GM19328 (cell line): ENCODE results near the gene KAZN.

ENCODE experiments used
- ATAC-seq: cut with Tn5 transposase; IDR thresholded peaks from one replicate; pipeline ENCODE4 v1.9.1; 2021; ENCODE audit warnings: mild to moderate bottlenecking, moderate library complexity; ENCODE audit not compliant: unreplicated experiment

The KAZN gene

DNA sequence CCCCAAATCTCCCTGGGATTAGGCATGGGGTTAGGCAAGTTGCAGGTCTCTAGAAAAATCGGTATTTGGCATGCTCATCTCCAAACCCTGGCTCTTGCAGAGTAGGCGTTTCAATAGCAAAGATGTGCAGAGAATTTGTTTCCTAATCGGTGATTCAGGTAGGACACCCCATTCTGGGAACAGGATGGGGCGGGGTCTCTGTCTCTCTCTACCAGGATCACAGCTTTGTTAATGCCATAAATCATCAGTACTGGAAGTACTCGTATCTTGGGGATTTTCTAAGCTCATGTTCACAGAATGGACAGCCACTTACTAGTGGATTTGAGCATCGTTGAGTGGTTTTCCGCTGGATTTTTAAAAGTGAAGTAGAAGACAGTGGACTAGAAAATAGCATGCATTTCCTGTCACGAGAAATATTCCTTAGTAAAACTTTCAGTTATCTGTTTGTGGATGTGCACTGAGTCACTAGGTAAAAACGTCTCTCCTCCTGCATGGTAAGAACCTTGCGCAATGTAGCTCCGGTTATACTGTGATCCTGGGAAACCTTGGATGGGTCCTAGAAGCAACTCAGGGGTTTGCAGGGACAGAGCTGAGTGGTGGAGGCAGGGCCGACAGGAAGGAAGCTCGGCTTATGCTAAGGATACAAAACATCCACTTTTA, 560.2 kb downstream of the KAZN start:
- ATAC-seq = no peak

DNA sequence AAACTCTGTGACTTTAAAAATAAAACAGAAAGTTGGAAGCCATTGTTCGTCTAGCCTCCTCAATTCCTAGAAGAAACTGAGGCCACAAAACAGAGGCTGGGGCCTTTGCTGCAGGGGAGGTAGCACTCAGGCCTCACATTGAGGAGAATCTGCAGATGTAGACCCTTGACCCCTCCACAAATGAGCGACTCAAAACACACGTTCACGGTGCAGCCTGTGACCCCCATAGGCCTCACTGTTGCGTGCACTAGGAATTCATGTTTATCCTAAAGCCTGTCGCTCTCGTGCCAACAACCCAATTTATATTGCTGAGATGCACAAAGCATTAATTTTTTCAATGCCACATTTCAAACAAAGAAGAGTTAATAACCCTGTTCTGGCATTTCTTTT, 560.7 kb downstream of the KAZN start:
- ATAC-seq = no peak

GRCh38 chr1:15160626-15161025, 562.1 kb downstream of the KAZN start:
- no peak for ATAC-seq

GRCh38 chr1:15167386-15167785, 568.9 kb downstream of the KAZN start:
- no peak for ATAC-seq
